C1 segment of cervical spinal cord (tissue), 14 donors: ENCODE results near the gene RCOR2.
"Not testable (repeated sequence)": the region's sequence is repeated elsewhere in the genome, so short reads cannot be mapped to it uniquely, and the experiment has no call there.

ENCODE experiments used
- DNase-seq, 14 donors: peaks; one replicate each; lab custom pipeline; 2025; lab: John Stamatoyannopoulos, UW

RCOR2 gene

GRCh38 chr11:63879598-63880402 lies 37.2 kb downstream of the RCOR2 start:
- no peak for DNase-seq

DNA sequence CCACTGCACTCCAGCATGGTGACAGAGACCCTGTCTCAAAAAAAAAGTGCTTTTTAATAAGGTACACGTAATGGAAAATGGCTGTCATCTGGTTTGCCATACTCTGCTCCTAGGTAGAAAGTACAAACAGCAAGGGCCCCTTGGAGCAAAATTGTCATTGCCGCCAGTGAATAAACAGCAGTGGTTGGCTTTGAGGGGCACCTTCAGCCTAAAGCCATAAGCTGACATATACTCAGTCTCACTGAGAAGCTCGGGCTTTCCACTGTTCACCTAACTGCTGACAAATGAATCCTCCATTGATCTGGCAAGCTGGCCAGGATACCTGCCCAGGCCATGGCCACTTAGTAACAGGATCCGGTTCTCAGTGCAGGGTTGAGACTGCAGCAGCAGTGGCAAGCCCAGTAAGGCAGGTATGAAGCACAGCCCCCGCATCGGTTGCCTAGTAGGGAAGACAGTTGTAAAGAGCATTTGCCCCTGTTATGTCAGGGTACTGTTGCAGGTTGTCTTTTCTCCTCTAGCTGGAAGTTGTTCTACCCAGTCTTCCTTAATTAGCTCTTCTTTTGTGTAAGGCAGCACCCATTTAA lies 39.2 kb downstream of the RCOR2 start:
- no peak for DNase-seq

GRCh38 chr11:63876616-63877015 lies 40.3 kb downstream of the RCOR2 start:
- DNase-seq = no peak

DNA sequence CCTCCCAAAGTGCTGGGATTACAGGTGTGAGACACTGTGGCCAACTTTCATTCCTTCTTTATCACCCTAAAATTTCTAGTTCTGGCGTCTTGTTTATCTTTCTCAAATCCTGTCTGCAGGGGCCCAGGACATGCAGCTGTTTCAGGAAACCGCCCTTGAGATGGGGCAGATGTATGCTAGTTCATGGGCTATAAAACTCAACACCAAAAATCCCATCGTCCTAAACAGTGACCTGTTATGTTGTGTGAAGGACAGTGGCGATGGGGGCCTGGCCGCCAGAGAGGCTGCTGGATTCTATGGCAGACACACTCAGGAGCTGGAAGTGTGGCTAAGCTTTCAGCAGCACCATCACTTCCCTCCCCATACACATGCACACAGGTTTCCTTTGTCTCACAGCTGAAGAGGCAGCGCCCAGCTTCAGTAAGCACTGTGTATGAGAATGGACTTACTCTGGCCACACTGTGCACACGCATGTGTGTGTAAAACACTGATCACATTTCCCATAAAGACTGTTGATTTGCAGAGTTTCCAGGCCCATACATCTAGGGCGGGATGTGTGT lies 41.4 kb downstream of the RCOR2 start:
- peak in 1 of 14 donors; percentile 30 for DNase-seq

GRCh38 chr11:63874511-63874910 lies 42.5 kb downstream of the RCOR2 start:
- no peak for DNase-seq

- no peak for DNase-seq
Observed at GRCh38 chr11:63873311-63873710, 43.7 kb downstream of the RCOR2 start.

GRCh38 chr11:63872800-63873197 lies 44.2 kb downstream of the RCOR2 start:
- no peak for DNase-seq

DNA sequence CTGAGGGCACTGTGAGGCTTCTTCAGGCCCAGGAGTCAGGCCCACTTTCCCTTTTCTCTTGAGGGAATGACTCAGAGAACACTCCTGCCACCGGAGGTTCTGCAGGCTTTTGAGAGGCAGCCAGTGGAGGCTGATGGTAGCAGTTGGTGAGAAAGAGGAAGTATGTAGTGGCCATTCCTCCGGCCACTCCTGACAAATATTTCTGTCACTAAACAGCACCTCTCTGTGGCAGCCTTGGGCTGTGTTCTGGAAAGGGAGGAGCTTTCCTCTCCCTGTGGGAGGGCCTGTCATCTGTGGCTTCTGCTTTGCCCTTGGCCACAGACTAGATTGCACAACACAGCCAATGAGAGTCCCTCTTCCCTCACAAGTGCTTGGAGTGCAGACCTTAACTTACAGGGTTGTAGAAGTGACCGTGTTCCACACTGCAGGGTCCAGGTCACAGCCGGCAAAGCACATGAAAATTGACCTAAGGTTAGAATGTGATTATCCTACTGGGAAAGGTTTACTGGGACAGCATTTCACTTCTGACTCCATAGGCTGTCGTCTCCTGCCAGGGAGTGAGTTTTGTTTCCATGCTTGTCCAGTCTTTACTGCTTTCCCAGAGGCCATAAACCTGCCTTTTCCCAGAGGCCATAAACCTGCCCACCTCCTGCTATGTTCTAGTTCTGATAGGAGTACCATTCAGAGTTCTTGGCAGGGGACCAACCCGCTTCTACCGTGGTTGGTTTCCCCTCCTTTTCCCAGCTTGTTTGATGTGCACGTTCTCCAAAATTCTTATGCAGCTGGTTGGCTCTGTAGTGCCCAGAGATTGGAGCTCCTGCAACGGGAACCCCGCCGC lies 44.8 kb downstream of the RCOR2 start:
- peak in 12 of 14 donors; percentile 38 to 87 (median 77) for DNase-seq

DNA sequence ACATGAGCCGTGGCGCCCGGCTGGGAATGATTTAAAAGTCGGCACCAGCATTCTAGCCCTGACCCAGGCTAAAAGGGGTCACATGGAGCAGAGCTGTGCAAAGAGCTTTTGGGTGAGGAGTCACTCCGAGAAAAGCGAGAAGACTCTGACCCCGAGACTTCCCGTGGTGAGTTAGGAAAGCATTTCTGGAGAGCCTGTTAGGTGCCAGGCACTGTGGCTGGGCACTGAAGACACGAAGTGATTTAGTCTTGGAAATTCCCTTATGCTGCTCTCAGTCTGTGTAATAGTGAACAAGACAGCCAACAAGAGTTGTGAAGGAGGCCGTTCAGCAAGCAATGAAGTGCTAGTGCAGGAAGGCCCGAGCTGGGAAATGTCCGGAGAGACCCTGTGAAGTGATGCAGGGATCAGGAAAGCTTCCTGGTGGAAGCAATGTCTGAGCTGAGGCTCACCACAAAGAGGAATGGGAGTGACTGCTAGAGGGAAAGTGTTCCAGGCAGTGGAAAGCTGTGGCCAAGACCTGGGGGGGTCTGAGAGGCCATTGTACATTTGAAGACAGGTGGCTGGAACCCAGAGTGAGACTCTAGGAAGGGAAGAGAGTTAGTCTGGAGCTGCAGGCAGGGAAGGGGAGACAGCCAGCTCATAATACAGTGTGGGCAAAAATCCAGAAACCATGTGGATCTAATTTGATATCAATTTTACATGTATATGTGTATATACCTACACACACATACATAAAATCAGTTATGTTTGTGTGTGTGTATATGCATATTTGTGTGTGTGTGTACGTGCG lies 46.4 kb downstream of the RCOR2 start:
- no peak for DNase-seq

GRCh38 chr11:63869683-63870082 lies 47.3 kb downstream of the RCOR2 start:
- DNase-seq = no peak

- DNase-seq = no peak
Observed at GRCh38 chr11:63869171-63869591, 47.8 kb downstream of the RCOR2 start.

GRCh38 chr11:63868399-63869064 lies 48.4 kb downstream of the RCOR2 start:
- DNase-seq = no peak

- peak in 1 of 14 donors; percentile 38 for DNase-seq
Observed at GRCh38 chr11:63867511-63867910, 49.5 kb downstream of the RCOR2 start.

DNA sequence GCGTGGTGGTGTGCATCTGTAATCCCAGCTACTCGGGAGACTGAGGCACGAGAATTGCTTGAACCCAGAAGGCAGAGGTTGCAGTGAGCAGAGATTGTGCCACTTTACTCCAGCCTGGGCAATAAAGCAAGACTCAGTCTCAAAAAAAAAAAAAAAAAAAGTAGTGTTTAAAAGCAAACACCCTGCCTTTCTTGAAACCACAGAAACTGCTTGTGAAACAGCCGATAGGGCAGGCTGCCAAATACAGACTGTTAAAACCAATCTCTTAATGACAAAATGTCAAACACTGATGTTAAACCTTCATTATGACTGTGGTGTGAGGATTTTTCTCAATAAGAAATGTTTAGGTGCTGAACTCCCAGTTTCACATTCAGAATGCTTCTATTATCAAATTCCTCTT lies 50.8 kb downstream of the RCOR2 start:
- no peak for DNase-seq

- not testable (repeated sequence) for DNase-seq
Observed at GRCh38 chr11:63863620-63864019, 53.3 kb downstream of the RCOR2 start.

GRCh38 chr11:63862923-63863322 lies 54.0 kb downstream of the RCOR2 start:
- peak in 1 of 14 donors; percentile 33 for DNase-seq
